CD4-positive, alpha-beta T cell treated with Interleukin-17A for 1 hour (primary cell): ENCODE results near the gene TSEN54.

Experiments used
- DNase-seq: peaks from one replicate; pipeline ENCODE4 v3.0.0-alpha.2; 2020

The TSEN54 gene

GRCh38 chr17:75570034-75570676, 53.8 kb downstream of the TSEN54 start:
- no peak for DNase-seq

- DNase-seq = no peak
Measured at GRCh38 chr17:75570772-75571171, 54.4 kb downstream of the TSEN54 start.

GRCh38 chr17:75571197-75571884, 55.0 kb downstream of the TSEN54 start:
- peak; percentile 31 for DNase-seq

- DNase-seq = no peak
Measured at GRCh38 chr17:75571885-75572215, 55.5 kb downstream of the TSEN54 start.

- no peak for DNase-seq
Measured at GRCh38 chr17:75572713-75573539, 56.6 kb downstream of the TSEN54 start.

- DNase-seq = no peak
Measured at GRCh38 chr17:75573540-75573957, 57.2 kb downstream of the TSEN54 start.

- no peak for DNase-seq
Measured at GRCh38 chr17:75573994-75574393, 57.7 kb downstream of the TSEN54 start.
